Fibroblast of skin of right biceps (primary cell): Measurements from ENCODE around the gene GPSM3.
A peak's percentile ranks its signal among the peaks of the same experiment; 100 is the strongest.
"Not testable (repeated sequence)": the region's sequence is repeated elsewhere in the genome, so short reads cannot be mapped to it uniquely, and the experiment has no call there.

Source experiments
- DNase-seq: peaks from one replicate; pipeline ENCODE4 v3.0.0-alpha.2; 2013

Gene GPSM3

DNA sequence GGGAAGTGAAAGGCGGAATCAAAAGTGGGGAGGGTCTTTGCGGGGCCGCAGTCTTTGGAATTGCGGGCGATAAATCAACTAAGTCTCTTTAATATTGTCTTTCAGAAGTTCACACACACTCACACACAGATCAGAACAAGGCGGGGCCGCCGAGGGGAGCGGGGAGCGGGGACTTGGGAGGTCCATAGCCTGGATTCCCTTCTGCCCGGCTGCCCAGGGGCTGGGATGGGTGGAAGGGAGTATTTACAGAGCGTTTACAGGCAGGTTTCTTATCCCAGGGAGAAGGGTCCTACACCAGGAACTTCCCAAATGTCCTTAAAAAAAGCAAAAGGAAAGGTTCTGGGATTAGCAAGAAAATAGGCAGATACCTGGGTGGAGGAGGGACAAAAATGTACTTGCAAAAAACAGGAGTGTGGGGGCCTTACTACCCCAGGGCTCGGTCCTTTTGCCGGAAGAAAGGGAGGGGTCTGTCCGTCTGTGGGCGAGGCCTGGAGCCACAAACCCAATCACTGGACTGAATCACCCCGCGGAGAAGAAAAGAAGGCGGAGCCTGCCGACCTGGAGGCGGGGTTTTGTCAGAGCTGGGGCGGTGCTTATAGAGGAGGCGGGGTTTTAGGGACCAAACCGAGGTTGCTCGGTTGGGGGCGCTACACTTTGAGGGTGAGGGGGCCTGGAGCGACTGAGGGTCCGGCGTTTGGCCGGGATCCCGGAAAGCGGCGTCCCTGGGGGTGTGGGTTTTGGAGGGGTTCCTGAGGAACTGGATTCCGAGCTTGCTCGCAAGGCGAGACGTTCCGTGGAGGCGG is 44.0 kb downstream of the GPSM3 start:
- DNase-seq = peak; percentile 40

- no peak for DNase-seq
Observed at GRCh38 chr6:32147401-32148132, 44.9 kb downstream of the GPSM3 start.

DNA sequence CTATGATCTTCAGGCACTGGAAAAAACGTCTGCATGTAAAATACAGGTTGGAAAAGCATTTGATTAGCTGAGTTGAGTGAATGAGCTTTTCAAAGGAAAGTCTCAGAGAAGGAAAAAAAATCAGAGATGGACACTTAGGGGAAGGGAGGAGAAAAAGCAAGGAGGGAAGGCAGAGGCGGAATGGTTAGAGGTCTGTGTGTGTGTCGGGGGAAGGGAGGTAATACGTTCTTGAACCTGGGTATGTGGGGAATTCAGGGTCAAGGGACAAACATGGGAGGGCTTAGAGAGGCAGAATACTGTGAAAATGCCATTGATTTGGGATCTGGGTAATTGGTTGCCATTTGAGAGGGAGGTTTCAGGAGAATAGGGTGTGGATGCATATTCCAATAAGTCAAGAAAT is 45.8 kb downstream of the GPSM3 start:
- no peak for DNase-seq

GRCh38 chr6:32146287-32146686 is 46.2 kb downstream of the GPSM3 start:
- no peak for DNase-seq

- DNase-seq = not testable (repeated sequence)
Observed at GRCh38 chr6:32144238-32144637, 48.2 kb downstream of the GPSM3 start.
